GM21423 (cell line): Measurements from ENCODE around the gene RFFL.
A peak's percentile ranks its signal among the peaks of the same experiment; 100 is the strongest.
"Not testable (repeated sequence)": the region's sequence is repeated elsewhere in the genome, so short reads cannot be mapped to it uniquely, and the experiment has no call there.

Source experiments
- ATAC-seq: cut with Tn5 transposase; IDR thresholded peaks from one replicate; pipeline ENCODE4 v1.9.1; 2021; ENCODE audit warnings: mild to moderate bottlenecking, moderate library complexity; ENCODE audit not compliant: unreplicated experiment

RFFL gene, protein sequence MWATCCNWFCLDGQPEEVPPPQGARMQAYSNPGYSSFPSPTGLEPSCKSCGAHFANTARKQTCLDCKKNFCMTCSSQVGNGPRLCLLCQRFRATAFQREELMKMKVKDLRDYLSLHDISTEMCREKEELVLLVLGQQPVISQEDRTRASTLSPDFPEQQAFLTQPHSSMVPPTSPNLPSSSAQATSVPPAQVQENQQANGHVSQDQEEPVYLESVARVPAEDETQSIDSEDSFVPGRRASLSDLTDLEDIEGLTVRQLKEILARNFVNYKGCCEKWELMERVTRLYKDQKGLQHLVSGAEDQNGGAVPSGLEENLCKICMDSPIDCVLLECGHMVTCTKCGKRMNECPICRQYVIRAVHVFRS

DNA sequence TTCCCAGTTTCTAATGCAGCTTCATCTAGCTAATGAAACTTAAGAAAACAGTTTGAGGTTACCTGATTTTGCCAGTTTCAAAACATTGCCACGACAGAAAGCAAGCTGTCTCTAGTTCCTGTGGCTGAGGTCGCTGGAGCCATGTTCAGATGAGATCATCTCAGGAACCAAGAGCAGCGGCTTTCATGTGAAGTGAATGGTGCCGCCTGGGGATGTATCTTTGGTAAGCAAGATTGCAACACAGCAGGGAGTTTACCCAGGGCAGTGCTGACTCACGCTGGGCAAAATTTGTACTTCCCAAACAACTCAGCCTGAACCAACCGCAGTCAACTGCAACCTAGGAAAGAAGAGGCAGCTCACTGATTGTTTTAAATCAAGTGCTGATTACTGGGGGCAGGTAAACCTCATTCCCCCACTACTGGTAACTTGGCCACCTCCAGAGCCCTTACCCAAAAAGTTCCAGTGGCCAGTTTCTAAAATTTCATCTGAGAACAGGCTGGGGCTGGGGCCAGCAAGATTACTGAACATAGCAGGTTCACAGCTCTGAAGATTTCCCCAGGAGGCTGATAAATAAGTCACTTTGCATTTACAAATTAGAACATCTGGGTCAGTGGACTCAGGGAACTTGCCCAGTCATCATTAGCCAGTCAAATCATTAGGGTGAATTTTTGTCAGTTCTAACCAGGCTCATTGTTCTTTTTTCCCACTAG, at the start of gene RFFL:
Gene RFFL (minus strand): TSS at position 194 of the 710 bp plus-strand sequence. CDS start 37,154 bp downstream, outside the sequence.
- peak; percentile 88 for ATAC-seq

DNA sequence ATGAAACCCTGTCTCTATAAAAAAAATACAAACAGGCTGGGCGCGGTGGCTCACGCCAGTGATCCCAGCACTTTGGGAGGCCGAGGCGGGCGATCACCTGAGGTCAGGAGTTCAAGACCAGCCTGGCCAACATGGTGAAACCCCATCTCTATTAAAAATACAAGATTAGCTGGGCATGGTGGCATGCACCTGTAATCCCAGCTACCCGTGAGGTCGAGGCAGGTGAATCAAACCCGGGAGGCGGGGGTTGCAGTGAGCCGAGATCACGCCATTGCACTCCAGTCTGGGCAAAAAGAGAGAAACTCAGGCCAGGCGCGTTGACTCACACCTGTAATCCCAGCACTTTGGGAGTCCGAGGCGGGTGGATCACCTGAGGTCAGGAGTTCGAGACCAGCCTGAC, 47.3 kb upstream of the RFFL start:
- ATAC-seq, result not testable (repeated sequence)

DNA sequence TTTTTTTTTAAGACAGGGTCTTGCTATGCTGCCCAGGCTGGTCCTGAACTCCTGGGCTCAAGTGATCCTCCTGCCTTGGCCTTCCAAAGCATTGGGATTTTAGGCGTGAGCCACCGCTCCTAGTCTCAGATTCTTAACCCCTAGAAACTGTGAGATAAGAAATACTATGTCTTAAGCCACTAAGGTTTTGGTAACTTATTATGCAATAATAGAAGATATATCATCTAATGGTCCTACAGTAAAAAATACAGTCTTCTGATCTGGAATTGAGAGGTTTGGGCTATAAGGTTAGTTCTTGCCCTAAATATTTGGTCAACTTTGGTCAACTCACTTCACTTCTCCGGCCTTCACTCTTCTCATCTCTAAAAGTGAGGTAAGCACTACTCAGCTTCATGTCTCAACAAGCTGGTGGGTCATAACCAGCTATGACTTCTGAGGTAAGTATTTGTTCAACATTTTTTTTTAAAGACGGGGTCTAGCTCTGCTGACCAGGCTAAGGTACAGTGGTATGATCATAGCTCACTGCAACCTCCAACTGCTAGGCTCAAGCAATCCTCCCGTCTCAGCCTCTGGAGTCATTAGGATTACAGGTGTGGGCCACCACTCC, 41.4 kb upstream of the RFFL start:
- ATAC-seq, result no peak

DNA sequence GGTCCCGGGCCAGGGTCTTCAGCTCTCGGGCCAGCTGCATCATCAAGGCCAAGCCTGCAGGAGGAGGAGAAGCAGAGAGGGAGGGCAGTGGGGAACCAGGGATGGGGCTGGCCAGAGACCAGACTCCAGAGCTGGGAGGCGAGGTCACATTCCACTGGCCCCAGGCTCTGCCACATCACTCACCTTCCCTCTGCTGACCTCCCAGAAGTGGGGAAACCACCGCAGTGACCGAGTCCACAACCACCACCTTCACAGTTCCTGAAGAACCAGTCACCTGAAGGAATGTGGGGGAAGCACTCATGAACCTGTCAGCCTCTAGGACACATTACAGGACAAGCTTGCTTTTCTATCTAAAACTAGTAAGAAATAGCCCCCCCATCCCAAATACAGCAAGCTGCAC, 39.8 kb upstream of the RFFL start:
- ATAC-seq, result no peak

DNA sequence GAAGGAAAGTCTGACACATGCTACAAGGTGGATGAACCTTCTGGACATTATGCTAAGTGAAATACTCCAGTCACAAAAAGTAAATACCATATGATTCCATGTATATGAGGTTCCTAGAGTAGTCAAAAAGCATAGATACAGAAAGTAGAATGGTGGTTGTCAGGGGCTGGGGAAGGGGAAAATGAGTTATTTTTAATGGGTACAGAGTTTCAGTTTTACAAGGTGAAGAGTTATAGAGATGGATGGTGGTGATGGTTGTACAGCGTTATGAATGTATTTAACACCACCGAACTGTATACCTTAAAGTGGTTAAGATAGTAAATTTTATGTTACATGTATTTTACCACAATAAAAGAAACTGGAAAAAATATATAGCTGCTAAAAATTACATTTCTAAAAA, 38.2 kb upstream of the RFFL start:
- ATAC-seq, result no peak

DNA sequence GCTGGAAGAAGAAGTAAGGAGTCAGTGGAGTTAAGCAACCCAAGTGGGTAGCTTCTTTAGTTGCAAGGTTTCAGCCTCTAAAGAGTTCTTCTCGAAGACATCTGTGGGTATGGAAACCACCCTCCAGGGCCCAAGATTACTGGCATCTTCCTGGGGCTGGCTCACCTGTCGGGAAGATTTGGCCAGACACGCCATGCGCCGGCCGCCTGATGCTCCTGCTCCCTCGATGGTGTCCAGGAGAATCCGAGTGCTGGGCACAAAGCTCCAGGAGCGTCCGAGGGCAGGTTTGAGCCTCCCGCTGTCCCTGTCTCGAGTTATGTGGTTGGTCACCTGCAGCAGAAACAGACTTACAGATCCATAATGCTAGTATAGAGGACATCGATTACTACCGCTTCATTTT, 37.5 kb upstream of the RFFL start:
- no peak for ATAC-seq

DNA sequence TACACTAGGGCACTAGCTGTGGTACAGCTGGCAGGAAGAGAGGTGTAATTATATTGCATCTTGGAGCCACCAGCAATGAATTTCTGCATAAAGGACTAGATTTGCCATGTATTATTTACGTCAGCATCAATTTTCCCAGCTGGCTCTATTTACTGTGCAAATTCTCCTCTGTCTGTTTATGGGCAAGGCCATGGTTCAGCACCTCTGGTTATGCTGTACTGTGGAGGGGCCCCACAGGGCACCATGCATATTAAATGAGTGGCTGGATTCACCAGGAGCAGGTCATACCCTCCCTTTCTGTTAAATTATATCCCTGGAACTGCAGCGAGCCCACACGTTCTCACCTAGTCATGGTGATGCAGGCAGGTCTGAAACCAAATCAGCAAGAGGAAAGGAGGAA, 36.4 kb upstream of the RFFL start:
- ATAC-seq, result no peak

DNA sequence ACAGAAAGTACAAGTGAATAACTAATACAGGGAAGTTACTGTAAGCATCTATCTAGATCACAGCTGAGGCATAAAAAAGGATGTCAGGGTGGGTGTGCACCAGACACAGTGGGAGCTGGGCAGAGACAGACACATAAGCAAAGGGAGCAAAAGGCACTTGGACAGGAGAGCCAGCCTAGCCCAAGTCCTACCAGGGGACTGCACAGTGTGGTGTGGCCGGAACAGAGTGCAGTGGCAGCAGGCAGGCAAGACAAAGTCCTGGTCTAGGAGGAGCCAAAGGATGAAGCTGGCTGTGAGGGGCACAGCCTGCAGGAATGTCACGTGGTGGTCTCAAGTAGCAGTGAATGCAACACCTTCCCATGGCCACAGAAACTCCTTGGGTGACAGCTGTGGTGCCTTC, 34.3 kb upstream of the RFFL start:
- ATAC-seq, result no peak

DNA sequence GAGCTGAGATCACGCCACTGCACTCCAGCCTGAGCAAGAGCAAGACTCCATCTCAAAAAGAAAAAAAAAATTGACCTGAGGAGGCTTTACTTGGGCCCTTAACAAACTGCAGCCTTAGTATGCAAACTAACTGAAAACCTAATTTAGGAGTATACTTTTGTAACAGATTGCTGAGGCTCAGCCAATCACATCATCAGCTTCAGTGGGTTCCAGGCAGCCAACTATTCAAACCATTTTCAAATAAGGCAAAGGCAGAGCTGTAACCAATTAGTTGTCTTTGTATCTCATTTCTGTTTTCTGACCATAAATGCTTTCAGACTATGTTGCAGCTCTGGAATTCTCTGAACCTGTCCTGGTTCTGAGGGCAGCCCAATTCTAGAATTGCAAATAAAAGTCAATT, 32.2 kb upstream of the RFFL start:
- no peak for ATAC-seq

DNA sequence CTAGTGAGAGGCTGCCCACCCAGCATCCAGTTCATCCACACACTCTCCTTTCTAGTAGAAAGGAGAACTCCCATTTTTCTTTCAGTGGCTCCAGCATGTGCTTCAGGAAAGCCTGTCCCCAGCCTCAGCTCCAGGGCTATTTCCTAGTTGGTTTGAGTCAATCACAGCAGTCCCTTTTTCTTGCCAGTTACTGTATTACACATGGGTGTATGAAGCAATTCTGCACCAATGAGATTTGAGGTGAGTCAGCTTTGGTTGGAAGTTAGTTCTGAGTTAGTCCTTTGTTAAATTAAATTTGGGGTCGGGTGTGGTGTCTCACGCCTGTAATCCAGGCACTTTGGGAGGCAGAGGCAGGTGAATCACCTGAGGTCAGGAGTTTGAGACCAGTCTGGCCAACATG, 31.4 kb upstream of the RFFL start:
- no peak for ATAC-seq

DNA sequence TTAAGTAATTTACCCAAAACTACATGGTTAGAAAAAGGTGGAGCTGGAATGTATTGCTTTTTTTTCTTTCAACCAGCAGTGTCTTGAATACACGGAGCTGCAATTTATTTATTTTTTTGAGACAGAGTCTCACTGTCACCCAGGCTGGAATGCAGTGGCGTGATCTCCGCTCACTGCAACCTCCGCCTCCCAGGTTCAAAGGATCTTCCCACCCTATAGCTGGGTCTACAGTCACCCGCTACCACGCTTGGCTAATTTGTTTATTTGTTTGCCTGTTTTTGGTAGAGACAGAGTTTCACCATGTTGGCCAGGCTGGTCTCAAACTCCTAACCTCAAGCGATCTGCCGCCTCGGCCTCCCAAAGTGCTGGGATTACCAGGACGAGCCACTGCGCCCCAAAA, 27.2 kb upstream of the RFFL start:
- ATAC-seq, result not testable (repeated sequence)

DNA sequence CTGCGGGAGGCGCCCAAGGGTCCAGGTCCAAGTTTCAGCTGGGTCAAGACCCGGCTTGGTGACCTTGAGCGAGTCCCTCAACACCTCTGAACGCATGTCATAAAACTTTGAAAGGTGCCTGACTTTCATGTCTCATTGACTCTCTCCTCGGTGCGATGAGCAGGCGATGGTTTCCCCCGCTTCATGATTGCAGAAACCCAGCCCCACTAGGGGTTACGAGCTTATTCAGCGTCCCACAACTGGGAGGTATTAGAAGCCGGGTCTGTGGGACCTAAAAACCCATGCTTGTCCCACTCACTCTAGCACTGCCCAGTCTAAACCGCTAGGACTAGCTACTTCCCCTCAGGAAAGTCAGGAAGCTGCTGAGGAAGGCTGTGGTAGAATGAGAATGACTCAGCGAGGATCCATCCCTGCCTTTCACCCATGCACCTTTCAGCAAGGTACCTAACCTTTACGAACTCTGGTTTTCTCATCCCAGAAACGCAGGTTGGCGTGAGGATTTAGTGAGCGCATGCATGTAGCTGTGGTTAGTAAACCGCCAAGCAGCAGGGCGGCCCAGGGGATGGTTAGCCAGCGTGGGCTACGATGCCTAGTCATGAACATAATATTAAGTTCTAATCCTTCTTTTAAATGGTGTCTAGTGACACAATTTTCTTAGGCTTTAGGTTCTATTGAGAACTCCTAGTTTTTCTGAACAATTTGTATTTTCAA, 26.2 kb upstream of the RFFL start:
- peak; percentile 8 for ATAC-seq

DNA sequence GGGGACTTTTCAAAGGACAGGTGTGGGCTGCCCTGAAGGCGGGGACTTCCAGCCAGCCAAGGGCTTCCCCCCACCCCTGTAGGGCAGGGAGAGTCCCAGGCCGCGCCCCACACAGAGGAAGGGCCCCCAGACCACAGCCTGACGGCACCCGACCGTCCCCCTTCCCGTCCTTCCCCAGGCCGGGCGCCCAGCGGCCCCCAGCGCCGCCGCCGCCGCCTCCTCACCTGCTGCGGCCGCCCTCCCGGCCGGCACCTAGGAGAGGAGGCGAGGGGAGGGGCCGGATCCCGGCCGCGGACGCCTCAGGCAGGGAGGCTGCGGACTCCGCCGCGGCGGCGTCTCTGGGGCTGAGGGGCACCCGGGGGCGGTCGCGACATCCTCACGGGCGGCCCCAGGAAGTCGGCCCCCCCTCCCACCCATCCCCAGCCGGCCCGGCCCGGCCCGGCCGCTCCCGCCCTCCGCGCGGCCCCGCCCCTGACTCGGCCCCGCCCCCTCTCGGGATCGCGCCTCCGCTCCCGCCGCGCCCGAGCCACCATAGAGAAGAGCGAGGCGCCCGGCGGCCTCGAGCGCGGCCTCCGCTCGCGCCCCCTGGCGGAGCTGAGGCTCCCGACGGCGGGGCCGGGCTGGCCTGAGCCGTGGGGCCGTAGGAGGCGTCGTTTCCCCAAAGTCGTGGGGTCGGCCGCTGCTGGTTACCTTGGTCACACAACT, 25.5 kb upstream of the RFFL start:
- ATAC-seq, result peak; percentile 66

DNA sequence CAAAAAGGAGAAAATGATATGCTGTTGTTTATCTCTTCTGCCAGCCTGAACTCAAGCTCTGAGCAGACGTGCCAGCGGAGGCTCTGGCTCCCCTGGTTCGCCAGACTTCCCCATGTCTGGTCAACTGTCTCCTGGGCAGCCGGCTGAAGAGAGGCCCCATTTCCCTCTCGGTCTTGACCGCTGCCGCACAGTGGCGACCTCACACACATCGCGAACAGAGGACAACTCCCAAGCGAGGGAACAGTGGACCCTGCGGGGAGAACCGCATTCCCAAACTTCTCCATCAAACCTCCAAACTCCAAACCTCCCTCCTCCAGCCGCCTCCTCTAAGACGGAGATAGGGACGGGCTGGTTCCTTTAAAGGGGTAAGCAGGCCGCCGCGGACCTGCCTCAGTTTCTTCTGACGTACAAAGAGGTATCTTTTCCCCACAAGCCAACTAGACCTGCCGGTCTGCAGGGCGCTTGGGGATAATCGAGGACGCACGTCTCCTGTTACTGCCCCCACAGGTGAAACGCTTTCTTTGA, 24.9 kb upstream of the RFFL start:
- no peak for ATAC-seq

DNA sequence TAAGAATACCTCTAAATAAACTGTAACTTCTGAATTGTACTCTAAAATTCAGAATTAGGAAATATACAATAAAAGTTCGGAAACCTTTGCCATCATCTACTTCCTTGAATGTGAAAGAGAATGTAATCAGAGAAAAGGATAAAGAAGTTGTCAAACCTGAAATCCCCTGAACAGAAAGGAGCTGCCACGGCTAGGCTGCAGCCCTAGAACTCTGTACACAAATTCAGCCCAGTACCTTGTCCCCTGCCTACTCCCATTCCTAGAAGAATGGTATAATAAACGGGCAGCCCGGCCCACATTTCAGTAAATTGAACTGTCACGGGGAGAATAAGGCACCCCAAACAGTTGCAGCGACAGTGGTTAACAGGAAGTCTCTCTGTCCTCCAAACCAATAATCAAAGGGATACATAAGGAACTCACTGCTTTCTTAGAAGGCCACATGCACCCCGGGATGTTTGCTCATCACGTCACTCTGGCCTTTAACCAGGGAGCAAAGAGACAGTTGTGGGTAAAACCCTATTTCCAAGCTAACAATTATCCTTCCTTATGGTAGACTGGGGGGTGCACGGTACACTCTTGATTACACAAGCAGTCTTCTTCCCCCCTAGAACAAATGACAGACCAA, 24.3 kb upstream of the RFFL start:
- no peak for ATAC-seq

DNA sequence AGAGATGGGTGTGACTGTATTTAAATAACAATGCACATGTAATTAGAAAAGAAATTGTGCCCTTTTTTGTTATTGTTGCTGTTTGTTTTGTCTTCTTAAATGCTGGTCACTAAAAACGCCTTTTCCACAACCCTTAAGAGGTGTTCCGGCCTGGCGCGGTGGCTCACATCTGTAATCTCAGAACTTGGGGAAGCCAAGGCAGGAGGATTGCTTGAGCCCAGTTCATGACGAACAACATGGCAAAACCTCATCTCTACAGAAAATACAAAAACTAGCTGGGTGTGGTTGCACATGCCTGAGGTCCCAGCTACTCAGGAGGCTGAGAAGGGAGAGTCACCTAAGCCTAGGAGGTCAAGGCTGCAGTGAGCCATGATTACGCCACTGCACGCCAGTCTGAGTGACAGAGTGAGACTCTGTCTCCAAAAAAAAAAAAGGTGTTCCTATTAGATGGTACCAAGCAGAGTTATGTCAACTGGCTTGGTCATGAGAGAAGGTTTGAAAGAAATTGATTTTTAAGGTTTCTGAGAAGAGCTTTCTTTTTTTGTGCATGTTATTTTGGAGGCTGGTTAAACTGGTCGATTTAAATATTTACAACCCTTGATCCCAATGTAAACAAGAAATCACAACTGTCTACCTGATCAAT, 23.5 kb upstream of the RFFL start:
- no peak for ATAC-seq

DNA sequence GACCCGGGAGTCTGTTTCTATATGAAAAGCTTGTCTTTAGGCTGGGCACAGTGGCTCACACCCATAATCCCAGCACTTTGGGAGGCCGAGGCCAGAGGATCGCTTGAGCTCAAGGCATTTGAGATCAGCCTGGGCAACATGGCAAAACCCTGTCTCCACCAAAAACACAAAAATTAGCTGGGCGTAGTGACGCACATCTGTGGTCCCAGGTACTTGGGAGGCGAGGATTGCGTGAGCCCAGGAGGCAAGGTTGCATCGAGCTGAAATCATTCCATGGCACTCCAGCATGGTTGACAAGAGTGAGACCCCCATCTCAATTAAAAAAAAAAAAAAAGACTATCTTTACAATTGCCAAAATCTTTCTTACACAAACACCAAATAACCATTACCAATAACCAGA, 22.7 kb upstream of the RFFL start:
- ATAC-seq, result no peak

DNA sequence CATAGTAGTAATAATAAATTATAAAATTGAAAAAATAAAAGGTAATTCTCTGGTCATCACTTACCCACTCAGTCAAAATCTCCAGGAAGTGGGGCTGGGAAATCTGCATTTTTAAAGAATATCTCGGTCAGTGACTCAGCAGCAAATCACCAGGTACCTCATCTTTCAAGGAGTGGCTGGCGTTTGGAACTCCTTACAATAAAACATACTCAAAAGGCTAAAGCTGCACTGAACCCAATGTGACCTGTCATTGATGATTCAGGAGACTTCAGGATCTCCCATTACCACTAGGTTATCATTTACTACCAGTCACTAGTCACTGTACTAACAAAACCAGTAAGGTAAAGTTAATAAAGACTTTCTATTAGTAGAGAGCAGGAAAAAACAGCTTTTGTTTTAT, 21.5 kb upstream of the RFFL start:
- ATAC-seq, result no peak

DNA sequence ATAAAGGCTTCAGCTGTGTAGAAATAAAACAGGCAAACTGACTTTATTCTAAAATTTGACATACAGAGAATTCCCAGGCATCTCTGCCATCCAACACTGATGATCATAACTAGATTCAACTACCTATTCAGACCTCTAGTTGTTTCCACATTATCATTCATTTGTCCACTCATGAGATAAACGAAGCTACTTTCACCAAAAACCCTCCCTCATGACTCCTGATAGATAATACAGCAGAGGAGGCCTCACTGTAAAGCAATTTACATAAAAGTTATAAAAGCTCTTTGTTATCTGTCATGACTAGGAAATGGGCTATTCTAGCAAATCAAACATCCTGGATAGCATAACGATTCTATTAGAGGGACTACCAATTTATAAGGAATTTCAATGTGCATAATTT, 19.6 kb upstream of the RFFL start:
- no peak for ATAC-seq
